Testis (tissue), 2 donors: Measurements from ENCODE around the gene TOPORS.

Experiments
- CTCF ChIP-seq, 3 experiments: fragments of 450-650 bp in 2 of 3; fragments of 200-600 bp in 1 of 3; sonication (generic) in 1 of 3; IDR thresholded peaks; one replicate each; pipeline ENCODE4 v1.5.1; 2016 to 2019; ENCODE audit warnings: antibody characterized with exemption in 3 of 3, mild to moderate bottlenecking in 2 of 3, moderate library complexity in 1 of 3
- POLR2A ChIP-seq: fragments of 450-650 bp; IDR thresholded peaks from one replicate; pipeline ENCODE4 v1.6.1; 2017; ENCODE audit warnings: antibody characterized with exemption, mild to moderate bottlenecking, moderate library complexity

- TF ChIP-seq CTCF (IDR thresholded peaks at IDR 0.05) = no peak
- no peak for TF ChIP-seq POLR2A
These were observed 19.1 kb downstream of the TOPORS start for GRCh38 chr9:32533336-32533735.
